HEK293 (cell line): Measurements from ENCODE around the gene PLEKHA8.

Experiments
- IKZF3 ChIP-seq: fragments of 450-650 bp; IDR thresholded peaks from 2 replicates; pipeline ENCODE4 v1.5.0; 2018; ENCODE audit warnings: missing biosample characterization, mild to moderate bottlenecking, missing genetic modification characterization, moderate library complexity
- KLF1 ChIP-seq: fragments of 450-650 bp; formaldehyde crosslinking; IDR thresholded peaks from 2 replicates; pipeline ENCODE4 v1.5.1; 2016; ENCODE audit warnings: missing biosample characterization, missing genetic modification characterization
- KLF7 ChIP-seq: fragments of 450-650 bp; formaldehyde crosslinking; IDR thresholded peaks from 2 replicates; pipeline ENCODE4 v1.5.1; 2016; ENCODE audit warnings: missing biosample characterization, missing genetic modification characterization, borderline replicate concordance
- MYNN ChIP-seq: fragments of 450-650 bp; formaldehyde crosslinking; IDR thresholded peaks from 2 replicates; pipeline ENCODE4 v1.5.1; 2016; ENCODE audit warnings: missing biosample characterization, missing genetic modification characterization, borderline replicate concordance
- PRDM10 ChIP-seq: fragments of 450-650 bp; formaldehyde crosslinking; IDR thresholded peaks from 2 replicates; pipeline ENCODE4 v1.5.1; 2016; ENCODE audit warnings: missing biosample characterization, missing genetic modification characterization
- SP7 ChIP-seq: fragments of 450-650 bp; formaldehyde crosslinking; IDR thresholded peaks from 2 replicates; pipeline ENCODE4 v1.5.1; 2016; ENCODE audit warnings: missing biosample characterization, missing genetic modification characterization
- ZNF133 ChIP-seq: fragments of 450-650 bp; formaldehyde crosslinking; IDR thresholded peaks from 2 replicates; pipeline ENCODE4 v1.5.1; 2016; ENCODE audit warnings: missing biosample characterization, missing genetic modification characterization
- ZNF138 ChIP-seq: fragments of 450-650 bp; formaldehyde crosslinking; IDR thresholded peaks from 2 replicates; pipeline ENCODE4 v1.5.1; 2016; ENCODE audit warnings: missing biosample characterization, missing genetic modification characterization, borderline replicate concordance
- ZNF18 ChIP-seq: fragments of 450-650 bp; formaldehyde crosslinking; IDR thresholded peaks from 2 replicates; pipeline ENCODE4 v1.5.1; 2016; ENCODE audit warnings: missing biosample characterization, missing genetic modification characterization
- ZNF223 ChIP-seq: fragments of 450-650 bp; formaldehyde crosslinking; IDR thresholded peaks from 2 replicates; pipeline ENCODE4 v1.5.1; 2016; ENCODE audit warnings: missing biosample characterization, missing genetic modification characterization
- ZNF280D ChIP-seq: fragments of 450-650 bp; formaldehyde crosslinking; IDR thresholded peaks from 2 replicates; pipeline ENCODE4 v1.5.1; 2016; ENCODE audit warnings: missing biosample characterization, missing genetic modification characterization
- ZNF311 ChIP-seq: fragments of 450-650 bp; formaldehyde crosslinking; IDR thresholded peaks from 2 replicates; pipeline ENCODE4 v1.5.1; 2017; ENCODE audit warnings: missing biosample characterization, missing genetic modification characterization, borderline replicate concordance
- ZNF335 ChIP-seq: fragments of 450-650 bp; formaldehyde crosslinking; conservative IDR thresholded peaks from 2 replicates; pipeline ENCODE4 v1.5.1; 2016; ENCODE audit warnings: missing biosample characterization, missing genetic modification characterization
- ZNF362 ChIP-seq: fragments of 450-650 bp; formaldehyde crosslinking; IDR thresholded peaks from 2 replicates; pipeline ENCODE4 v1.5.1; 2016; ENCODE audit warnings: missing biosample characterization, missing genetic modification characterization
- ZNF391 ChIP-seq: fragments of 450-650 bp; formaldehyde crosslinking; IDR thresholded peaks from 2 replicates; pipeline ENCODE4 v1.5.1; 2016; ENCODE audit warnings: low read depth, missing biosample characterization, missing genetic modification characterization, borderline replicate concordance
- ZNF426 ChIP-seq: fragments of 450-650 bp; formaldehyde crosslinking; IDR thresholded peaks from 2 replicates; pipeline ENCODE4 v1.5.1; 2017; ENCODE audit warnings: missing biosample characterization, missing genetic modification characterization, mild to moderate bottlenecking, inconsistent platforms, moderate library complexity
- ZNF518A ChIP-seq: fragments of 450-650 bp; formaldehyde crosslinking; conservative IDR thresholded peaks from 2 replicates; pipeline ENCODE4 v1.5.1; 2016; ENCODE audit warnings: low read depth, missing biosample characterization, missing genetic modification characterization
- ZNF530 ChIP-seq: fragments of 450-650 bp; formaldehyde crosslinking; IDR thresholded peaks from 2 replicates; pipeline ENCODE4 v1.5.1; 2016; ENCODE audit warnings: low read depth, missing biosample characterization, missing genetic modification characterization
- ZNF785 ChIP-seq: fragments of 450-650 bp; formaldehyde crosslinking; IDR thresholded peaks from 2 replicates; pipeline ENCODE4 v1.5.1; 2016; ENCODE audit warnings: missing biosample characterization, missing genetic modification characterization
- ZNF830 ChIP-seq: fragments of 450-650 bp; IDR thresholded peaks from 2 replicates; pipeline ENCODE4 v1.5.0; 2018; ENCODE audit warnings: missing biosample characterization, missing genetic modification characterization, low read depth, mild to moderate bottlenecking, moderate library complexity
- ZSCAN30 ChIP-seq: fragments of 450-650 bp; IDR thresholded peaks from 2 replicates; pipeline ENCODE4 v1.5.1; 2018; ENCODE audit warnings: missing biosample characterization, mild to moderate bottlenecking, missing genetic modification characterization, moderate library complexity
- ZSCAN5A ChIP-seq: fragments of 450-650 bp; formaldehyde crosslinking; IDR thresholded peaks from 2 replicates; pipeline ENCODE4 v1.5.1; 2016; ENCODE audit warnings: missing biosample characterization, missing genetic modification characterization

PLEKHA8 gene

GRCh38 chr7:30026229-30027064 lies 1.8 kb upstream of the PLEKHA8 start, which contains the start of gene FKBP14 (continued):
- no peak for TF ChIP-seq ZNF18 (tag by site-specific recombination)
- 0 out of 2 replicates have a peak, but pooled peaks have one; percentile 20 for TF ChIP-seq ZNF335
- no peak for TF ChIP-seq ZNF426 (tag by site-specific recombination)
- TF ChIP-seq PRDM10 (tag by site-specific recombination) = peak; percentile 65; the same call in 1 of the 2 replicates
- no peak for TF ChIP-seq ZSCAN5A
- TF ChIP-seq ZNF280D = no peak
- TF ChIP-seq KLF1 (tag by site-specific recombination) = 0 out of 2 replicates have a peak, but pooled peaks have one; percentile 10
- TF ChIP-seq ZNF311 = no peak
- TF ChIP-seq ZNF138 (tag by site-specific recombination) = no peak
- peak; percentile 89 for TF ChIP-seq IKZF3 (tag by site-specific recombination)
- no peak for TF ChIP-seq ZNF133 (tag by site-specific recombination)
- TF ChIP-seq ZNF391 (tag by site-specific recombination) = no peak
- TF ChIP-seq ZNF530 (tag by site-specific recombination) = no peak
- no peak for TF ChIP-seq ZNF830 (tag by site-specific recombination)
- no peak for TF ChIP-seq ZNF223 (tag by site-specific recombination)
- TF ChIP-seq MYNN (tag by site-specific recombination) = peak; percentile 100
- peak; percentile 40; the same call in 1 of the 2 replicates for TF ChIP-seq SP7 (tag by site-specific recombination)
- TF ChIP-seq ZNF362 = no peak
- no peak for TF ChIP-seq ZSCAN30 (tag by site-specific recombination)
- no peak for TF ChIP-seq ZNF518A (tag by site-specific recombination)
- TF ChIP-seq KLF7 (tag by site-specific recombination) = no peak
- TF ChIP-seq ZNF785 (tag by site-specific recombination) = no peak
